HL-60 (cell line): Measurements from ENCODE around the gene CYSLTR2.

Experiments
- DNase-seq, 2 experiments: peaks; one replicate each; pipeline ENCODE4 v3.0.0-alpha.2; 2010 to 2020; ENCODE audit warnings: low read depth in 1 of 2, low spot score in 1 of 2
- H3K27ac ChIP-seq: fragments of 250-450 bp; sonication (Bioruptor Pico); replicated peaks from 2 replicates; pipeline ENCODE4 v1.5.1; 2020; ENCODE audit warnings: mild to moderate bottlenecking, moderate library complexity
- H3K27me3 ChIP-seq: fragments of 250-450 bp; sonication (Bioruptor Pico); 2 replicates; pipeline ENCODE4 v1.5.1; 2021; ENCODE audit warnings: mild to moderate bottlenecking, moderate library complexity; ENCODE audit not compliant: insufficient read depth, poor library complexity, severe bottlenecking
- H3K4me3 ChIP-seq: replicated peaks from 2 replicates; pipeline ENCODE4 v1.5.1; 2011; ENCODE audit warnings: mild to moderate bottlenecking, control low read depth, low read length; ENCODE audit not compliant: insufficient read depth
- CTCF ChIP-seq: IDR thresholded peaks from one replicate; pipeline ENCODE4 v1.5.1; 2011; ENCODE audit warnings: low read length, control low read depth, inconsistent platforms; ENCODE audit not compliant: insufficient read depth
- GABPA ChIP-seq: IDR thresholded peaks from 2 replicates; pipeline ENCODE4 v1.6.1; 2012; ENCODE audit warnings: low read depth
- POLR2AphosphoS5 ChIP-seq: IDR thresholded peaks from 2 replicates; pipeline ENCODE4 v1.6.1; 2012; ENCODE audit warnings: low read depth
- REST ChIP-seq: IDR thresholded peaks from 2 replicates; pipeline ENCODE4 v1.6.1; 2012; ENCODE audit warnings: low read depth; ENCODE audit not compliant: insufficient replicate concordance
- SPI1 ChIP-seq: IDR thresholded peaks from 2 replicates; pipeline ENCODE4 v1.6.1; 2012; ENCODE audit warnings: low read depth, mild to moderate bottlenecking, borderline replicate concordance

The CYSLTR2 gene

GRCh38 chr13:48725271-48725670 is 71.5 kb downstream of the CYSLTR2 start:
- H3K27ac ChIP-seq: no peak overlapping the region
- no peak for TF ChIP-seq REST
- no peak for TF ChIP-seq POLR2AphosphoS5
- TF ChIP-seq GABPA: no peak
- no peak for TF ChIP-seq SPI1
- TF ChIP-seq CTCF: no peak
- H3K4me3 ChIP-seq: no peak overlapping the region
- no peak for DNase-seq
- H3K27me3 ChIP-seq: no peaks in the 10 kb centered on the region

- TF ChIP-seq CTCF: no peak
- TF ChIP-seq REST: no peak
- TF ChIP-seq SPI1: no peak
- no peak for TF ChIP-seq POLR2AphosphoS5
- no peak for TF ChIP-seq GABPA
- no peak for DNase-seq
- H3K27ac ChIP-seq: no peak overlapping the region
- no peak overlapping the region for H3K4me3 ChIP-seq
- H3K27me3 ChIP-seq: no peaks in the 10 kb centered on the region
These were observed 73.0 kb downstream of the CYSLTR2 start for GRCh38 chr13:48726711-48727110.

- H3K27me3 ChIP-seq: no peaks in the 10 kb centered on the region
- peak in 1 of 2 experiments; percentile 21 for DNase-seq
- H3K4me3 ChIP-seq: no peak overlapping the region
- H3K27ac ChIP-seq: no peak overlapping the region
- TF ChIP-seq REST: no peak
- no peak for TF ChIP-seq GABPA
- TF ChIP-seq SPI1: no peak
- no peak for TF ChIP-seq CTCF
- no peak for TF ChIP-seq POLR2AphosphoS5
These were observed 73.7 kb downstream of the CYSLTR2 start for GRCh38 chr13:48727241-48728011.
